BE2C (cell line): ENCODE results near the gene VSIG8.

Experiments used
- DNase-seq: peaks from one replicate; pipeline ENCODE4 v3.0.0-alpha.2; 2020
- H3K27me3 ChIP-seq: fragments of 250-450 bp; sonication (Bioruptor Pico); 2 replicates; pipeline ENCODE4 v1.5.1; 2020; ENCODE audit warnings: mild to moderate bottlenecking
- H3K36me3 ChIP-seq: fragments of 250-450 bp; sonication (Bioruptor Pico); 2 replicates; pipeline ENCODE4 v1.5.1; 2020; ENCODE audit warnings: mild to moderate bottlenecking
- H3K4me1 ChIP-seq: fragments of 250-450 bp; sonication (Bioruptor Pico); 2 replicates; pipeline ENCODE4 v1.5.1; 2020
- H3K4me3 ChIP-seq: 2 replicates; pipeline ENCODE4 v1.5.1; 2011; ENCODE audit warnings: low read depth, low read length
- H3K9me3 ChIP-seq: fragments of 250-450 bp; sonication (Bioruptor Pico); 2 replicates; pipeline ENCODE4 v1.5.1; 2020
- TF ChIP-seq, protein P1 (sequence below): IDR thresholded peaks from 2 replicates; pipeline ENCODE4 v1.5.1; 2012; ENCODE audit warnings: mild to moderate bottlenecking, low read depth, low read length

The VSIG8 gene

DNA sequence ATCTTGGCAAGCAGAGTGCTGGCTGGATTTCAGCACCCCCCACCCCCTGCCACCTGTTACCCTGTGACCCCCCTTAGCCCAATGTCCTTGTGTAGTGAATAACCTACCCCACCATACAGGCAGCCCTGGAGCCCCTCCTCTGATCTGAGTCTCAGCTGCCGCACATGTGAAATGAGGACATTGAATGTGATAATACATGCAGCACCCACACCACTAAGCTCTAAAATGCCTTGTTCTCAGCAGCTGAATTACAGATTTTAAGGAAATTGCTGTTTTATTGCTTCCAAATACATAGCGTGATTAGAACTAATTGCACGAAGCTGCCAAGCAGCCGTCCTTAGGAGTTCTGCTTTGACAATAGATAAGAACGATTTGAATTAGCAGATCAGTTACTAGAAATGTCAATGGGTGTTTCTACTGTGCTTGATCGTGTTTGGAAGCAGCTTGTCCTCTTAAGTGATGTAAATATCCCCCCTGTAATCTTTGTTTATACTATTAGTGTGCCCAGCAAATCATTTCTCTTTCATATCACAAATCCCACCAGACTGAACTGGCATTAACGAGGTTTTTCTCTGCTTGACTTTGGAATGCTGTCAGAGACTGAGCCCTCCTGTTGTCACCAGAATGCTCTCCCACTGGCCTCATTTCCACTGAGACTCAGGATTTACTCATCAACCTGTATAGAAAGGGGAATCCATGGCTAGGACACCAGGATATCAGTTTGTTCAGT, 30.9 kb downstream of the VSIG8 start:
- no peaks in the 10 kb centered on the region; the same call in 1 of the 2 replicates for H3K4me1 ChIP-seq
- H3K36me3 ChIP-seq, result no peaks in the 10 kb centered on the region
- H3K4me3 ChIP-seq, result no peak overlapping the region
- no peaks in the 10 kb centered on the region for H3K27me3 ChIP-seq
- no peak for DNase-seq
- no peaks in the 10 kb centered on the region for H3K9me3 ChIP-seq
- TF ChIP-seq, protein P1, sequence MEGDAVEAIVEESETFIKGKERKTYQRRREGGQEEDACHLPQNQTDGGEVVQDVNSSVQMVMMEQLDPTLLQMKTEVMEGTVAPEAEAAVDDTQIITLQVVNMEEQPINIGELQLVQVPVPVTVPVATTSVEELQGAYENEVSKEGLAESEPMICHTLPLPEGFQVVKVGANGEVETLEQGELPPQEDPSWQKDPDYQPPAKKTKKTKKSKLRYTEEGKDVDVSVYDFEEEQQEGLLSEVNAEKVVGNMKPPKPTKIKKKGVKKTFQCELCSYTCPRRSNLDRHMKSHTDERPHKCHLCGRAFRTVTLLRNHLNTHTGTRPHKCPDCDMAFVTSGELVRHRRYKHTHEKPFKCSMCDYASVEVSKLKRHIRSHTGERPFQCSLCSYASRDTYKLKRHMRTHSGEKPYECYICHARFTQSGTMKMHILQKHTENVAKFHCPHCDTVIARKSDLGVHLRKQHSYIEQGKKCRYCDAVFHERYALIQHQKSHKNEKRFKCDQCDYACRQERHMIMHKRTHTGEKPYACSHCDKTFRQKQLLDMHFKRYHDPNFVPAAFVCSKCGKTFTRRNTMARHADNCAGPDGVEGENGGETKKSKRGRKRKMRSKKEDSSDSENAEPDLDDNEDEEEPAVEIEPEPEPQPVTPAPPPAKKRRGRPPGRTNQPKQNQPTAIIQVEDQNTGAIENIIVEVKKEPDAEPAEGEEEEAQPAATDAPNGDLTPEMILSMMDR, result no peak

GRCh38 chr1:159830722-159831121, 31.7 kb downstream of the VSIG8 start:
- Histone ChIP-seq H3K4me1 (no peaks in the 10 kb centered on the region; the same call in 1 of the 2 replicates), H3K27me3 (no peaks in the 10 kb centered on the region), H3K4me3 (no peak overlapping the region), H3K36me3 (no peaks in the 10 kb centered on the region), H3K9me3 (no peaks in the 10 kb centered on the region)
- DNase-seq, result no peak
- TF ChIP-seq, protein P1, result no peak

DNA sequence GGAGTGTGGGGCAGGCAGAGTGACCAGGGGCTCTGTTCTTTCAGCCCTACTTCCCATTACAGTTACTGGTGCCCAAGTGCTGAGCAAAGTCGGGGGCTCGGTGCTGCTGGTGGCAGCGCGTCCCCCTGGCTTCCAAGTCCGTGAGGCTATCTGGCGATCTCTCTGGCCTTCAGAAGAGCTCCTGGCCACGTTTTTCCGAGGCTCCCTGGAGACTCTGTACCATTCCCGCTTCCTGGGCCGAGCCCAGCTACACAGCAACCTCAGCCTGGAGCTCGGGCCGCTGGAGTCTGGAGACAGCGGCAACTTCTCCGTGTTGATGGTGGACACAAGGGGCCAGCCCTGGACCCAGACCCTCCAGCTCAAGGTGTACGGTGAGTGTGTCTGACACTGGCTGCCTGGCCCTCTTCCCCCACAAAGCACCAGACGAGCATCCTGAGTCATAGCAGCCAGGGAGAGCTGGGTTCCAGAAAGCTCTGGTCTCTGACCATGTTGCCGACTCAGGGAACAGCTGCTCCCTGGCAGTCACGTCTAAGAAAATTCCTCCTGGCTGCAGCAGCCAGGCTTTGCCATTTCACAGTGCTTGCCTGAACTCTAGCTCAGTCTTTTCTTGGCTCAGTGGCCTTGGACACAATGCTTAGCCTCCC, 32.5 kb downstream of the VSIG8 start:
- Histone ChIP-seq H3K4me1 (no peaks in the 10 kb centered on the region; the same call in 1 of the 2 replicates), H3K27me3 (no peaks in the 10 kb centered on the region), H3K36me3 (no peaks in the 10 kb centered on the region), H3K9me3 (no peaks in the 10 kb centered on the region), H3K4me3 (no peak overlapping the region)
- TF ChIP-seq, protein P1, result no peak
- DNase-seq, result peak; percentile 22

DNA sequence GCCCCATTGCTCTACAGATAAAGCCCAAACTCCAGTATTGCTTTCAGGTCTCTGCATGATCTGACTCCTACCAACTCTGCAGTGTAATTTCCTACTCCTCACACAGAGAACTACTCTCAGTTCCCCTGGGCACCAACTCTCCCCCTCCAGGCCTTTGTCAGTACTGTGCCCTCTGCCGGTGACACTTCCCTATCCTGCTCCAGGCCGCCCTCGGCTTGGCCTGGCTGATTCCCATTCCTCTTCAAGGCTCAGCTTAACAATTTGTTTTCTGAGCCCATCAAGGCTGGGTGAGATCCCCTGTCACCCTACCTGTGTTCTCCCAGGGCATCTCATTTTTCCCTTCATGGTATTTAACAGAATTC, 33.2 kb downstream of the VSIG8 start:
- TF ChIP-seq, protein P1, result peak; percentile 70
- no peaks in the 10 kb centered on the region for H3K9me3 ChIP-seq
- peak; percentile 60 for DNase-seq
- H3K4me1 ChIP-seq, result no peaks in the 10 kb centered on the region; the same call in 1 of the 2 replicates
- no peaks in the 10 kb centered on the region for H3K27me3 ChIP-seq
- H3K4me3 ChIP-seq, result no peak overlapping the region
- no peaks in the 10 kb centered on the region for H3K36me3 ChIP-seq

DNA sequence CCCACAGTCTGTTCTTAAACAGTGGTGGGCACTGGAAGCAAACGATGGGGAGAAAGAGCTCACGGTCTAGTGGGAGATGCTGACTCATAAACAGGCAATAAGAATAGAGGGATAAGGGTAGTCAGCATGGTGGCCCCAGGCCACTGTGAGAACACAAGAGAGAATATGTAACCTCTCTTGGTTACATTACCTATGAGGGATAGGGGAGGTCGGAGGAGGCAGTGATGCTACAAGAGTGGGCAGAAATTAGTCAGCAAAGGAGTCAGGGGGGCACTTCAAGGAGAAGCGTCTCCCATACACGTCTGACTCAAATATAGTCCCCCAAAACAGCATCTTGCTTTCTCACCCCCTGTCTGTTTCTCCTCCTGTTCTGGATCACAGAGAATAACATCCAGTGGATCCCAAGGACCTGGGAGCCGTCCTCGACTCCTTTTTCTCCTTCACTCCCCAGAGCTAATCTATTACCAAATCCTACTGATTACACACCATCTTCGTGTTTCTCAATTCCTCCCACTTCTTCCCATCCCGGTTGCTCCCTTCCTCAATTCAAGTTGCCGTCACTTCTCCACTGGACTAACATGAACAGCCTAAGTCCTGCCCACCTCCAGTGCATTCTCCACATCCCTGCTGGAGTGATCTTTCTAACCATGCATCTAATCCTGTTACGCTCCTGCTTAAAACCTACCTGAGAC, 33.7 kb downstream of the VSIG8 start:
- Histone ChIP-seq H3K36me3 (no peaks in the 10 kb centered on the region), H3K27me3 (no peaks in the 10 kb centered on the region), H3K4me1 (no peaks in the 10 kb centered on the region; the same call in 1 of the 2 replicates), H3K9me3 (no peaks in the 10 kb centered on the region), H3K4me3 (no peak overlapping the region)
- no peak for DNase-seq
- TF ChIP-seq, protein P1, result no peak
